Loucy (cell line): ENCODE measurements around the gene ADGB.

ENCODE experiments used
- H2AFZ ChIP-seq: fragments of 200-600 bp; sonication (generic); 2 replicates; pipeline ENCODE4 v1.6.0; 2016; ENCODE audit warnings: antibody characterized with exemption, mild to moderate bottlenecking, low read length, moderate library complexity
- H3F3A ChIP-seq: fragments of 200-600 bp; 2 replicates; pipeline ENCODE4 v1.6.0; 2016; ENCODE audit warnings: antibody characterized with exemption, low read depth, mild to moderate bottlenecking
- H3K27me3 ChIP-seq: fragments of 200-600 bp; sonication (generic); 2 replicates; pipeline ENCODE4 v1.6.1; 2014; ENCODE audit warnings: low read length, mild to moderate bottlenecking; ENCODE audit not compliant: insufficient read depth, poor library complexity, severe bottlenecking
- H3K36me3 ChIP-seq: fragments of 200-600 bp; sonication (generic); 2 replicates; pipeline ENCODE4 v1.6.1; 2016; ENCODE audit warnings: low read length; ENCODE audit not compliant: insufficient read depth
- H3K4me1 ChIP-seq: fragments of 200-600 bp; sonication (generic); 2 replicates; pipeline ENCODE4 v1.5.1; 2014; ENCODE audit warnings: low read length, mild to moderate bottlenecking; ENCODE audit not compliant: insufficient read depth, poor library complexity, severe bottlenecking
- H3K4me2 ChIP-seq: fragments of 200-600 bp; sonication (generic); 2 replicates; pipeline ENCODE4 v1.6.0; 2014; ENCODE audit warnings: antibody characterized with exemption, low read length, low read depth, mild to moderate bottlenecking; ENCODE audit not compliant: poor library complexity, severe bottlenecking
- H3K4me3 ChIP-seq: fragments of 200-600 bp; sonication (generic); 2 replicates; pipeline ENCODE4 v1.5.1; 2014; ENCODE audit warnings: low read length, mild to moderate bottlenecking, mixed read lengths; ENCODE audit not compliant: poor library complexity, severe bottlenecking
- H3K79me2 ChIP-seq: fragments of 200-600 bp; sonication (generic); 2 replicates; pipeline ENCODE4 v1.6.1; 2014; ENCODE audit warnings: low read length; ENCODE audit not compliant: insufficient read depth
- H3K9ac ChIP-seq: fragments of 200-600 bp; sonication (generic); 2 replicates; pipeline ENCODE4 v1.6.0; 2014; ENCODE audit warnings: mild to moderate bottlenecking, low read depth, low read length, moderate library complexity; ENCODE audit not compliant: poor library complexity, severe bottlenecking
- H3K9me2 ChIP-seq: fragments of 200-600 bp; sonication (generic); replicated peaks from 2 replicates; pipeline ENCODE4 v1.6.1; 2016; ENCODE audit warnings: low read depth, low read length, mixed read lengths
- H3K9me3 ChIP-seq: fragments of 200-600 bp; sonication (generic); 2 replicates; pipeline ENCODE4 v1.6.1; 2014; ENCODE audit warnings: mild to moderate bottlenecking, antibody characterized with exemption, low read length, low read depth; ENCODE audit not compliant: insufficient read depth
- H4K20me1 ChIP-seq: fragments of 200-600 bp; sonication (generic); 2 replicates; pipeline ENCODE4 v1.6.0; 2014; ENCODE audit warnings: antibody characterized with exemption, low read length, mild to moderate bottlenecking; ENCODE audit not compliant: insufficient read depth, poor library complexity, severe bottlenecking
- EZH2phosphoT487 ChIP-seq: fragments of 200-600 bp; IDR thresholded peaks from 2 replicates; pipeline ENCODE4 v1.6.1; 2018; ENCODE audit warnings: antibody characterized with exemption, mild to moderate bottlenecking, moderate library complexity, borderline replicate concordance
- TF ChIP-seq, protein P1 (sequence below): fragments of 200-600 bp; sonication (generic); conservative IDR thresholded peaks from 2 replicates; pipeline ENCODE4 v1.5.1; 2014; ENCODE audit warnings: mild to moderate bottlenecking, antibody characterized with exemption, low read length

Gene ADGB

DNA sequence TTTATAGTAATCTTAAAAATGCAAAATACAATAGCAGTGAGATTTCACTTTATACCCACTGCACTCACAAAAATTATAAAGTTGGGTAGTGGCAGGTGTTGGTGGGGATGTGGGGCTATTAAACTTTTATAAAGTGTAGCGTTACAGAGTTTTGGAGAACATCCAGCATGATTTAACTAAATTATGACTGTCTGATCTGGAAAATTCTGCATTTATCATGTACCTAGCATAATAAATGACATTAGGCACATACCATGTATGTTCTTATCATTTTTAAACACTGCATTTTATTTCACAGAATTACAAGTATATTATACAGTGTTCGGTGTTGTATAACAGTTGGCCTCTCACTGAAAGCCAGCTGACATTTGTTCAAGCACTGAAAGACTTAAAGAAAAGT, 169.9 kb downstream of the ADGB start:
- Histone ChIP-seq H3K9me2 (no peaks in the 10 kb centered on the region), H3K4me3 (no peak overlapping the region), H3K27me3 (no peaks in the 10 kb centered on the region), H3K36me3 (no peaks in the 10 kb centered on the region), H3K4me1 (peaks cover 56% of the 10 kb centered on the region), H3K79me2 (no peaks in the 10 kb centered on the region), H3K9ac (no peak overlapping the region), H3K4me2 (peak overlapping the region; percentile 21), H3F3A (peaks cover 10% of the 10 kb centered on the region; the same call in 1 of the 2 replicates), H4K20me1 (no peaks in the 10 kb centered on the region), H2AFZ (no peak overlapping the region), H3K9me3 (no peaks in the 10 kb centered on the region)
- TF ChIP-seq, protein P1, sequence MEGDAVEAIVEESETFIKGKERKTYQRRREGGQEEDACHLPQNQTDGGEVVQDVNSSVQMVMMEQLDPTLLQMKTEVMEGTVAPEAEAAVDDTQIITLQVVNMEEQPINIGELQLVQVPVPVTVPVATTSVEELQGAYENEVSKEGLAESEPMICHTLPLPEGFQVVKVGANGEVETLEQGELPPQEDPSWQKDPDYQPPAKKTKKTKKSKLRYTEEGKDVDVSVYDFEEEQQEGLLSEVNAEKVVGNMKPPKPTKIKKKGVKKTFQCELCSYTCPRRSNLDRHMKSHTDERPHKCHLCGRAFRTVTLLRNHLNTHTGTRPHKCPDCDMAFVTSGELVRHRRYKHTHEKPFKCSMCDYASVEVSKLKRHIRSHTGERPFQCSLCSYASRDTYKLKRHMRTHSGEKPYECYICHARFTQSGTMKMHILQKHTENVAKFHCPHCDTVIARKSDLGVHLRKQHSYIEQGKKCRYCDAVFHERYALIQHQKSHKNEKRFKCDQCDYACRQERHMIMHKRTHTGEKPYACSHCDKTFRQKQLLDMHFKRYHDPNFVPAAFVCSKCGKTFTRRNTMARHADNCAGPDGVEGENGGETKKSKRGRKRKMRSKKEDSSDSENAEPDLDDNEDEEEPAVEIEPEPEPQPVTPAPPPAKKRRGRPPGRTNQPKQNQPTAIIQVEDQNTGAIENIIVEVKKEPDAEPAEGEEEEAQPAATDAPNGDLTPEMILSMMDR, result no peak
- TF ChIP-seq EZH2phosphoT487, result no peak

DNA sequence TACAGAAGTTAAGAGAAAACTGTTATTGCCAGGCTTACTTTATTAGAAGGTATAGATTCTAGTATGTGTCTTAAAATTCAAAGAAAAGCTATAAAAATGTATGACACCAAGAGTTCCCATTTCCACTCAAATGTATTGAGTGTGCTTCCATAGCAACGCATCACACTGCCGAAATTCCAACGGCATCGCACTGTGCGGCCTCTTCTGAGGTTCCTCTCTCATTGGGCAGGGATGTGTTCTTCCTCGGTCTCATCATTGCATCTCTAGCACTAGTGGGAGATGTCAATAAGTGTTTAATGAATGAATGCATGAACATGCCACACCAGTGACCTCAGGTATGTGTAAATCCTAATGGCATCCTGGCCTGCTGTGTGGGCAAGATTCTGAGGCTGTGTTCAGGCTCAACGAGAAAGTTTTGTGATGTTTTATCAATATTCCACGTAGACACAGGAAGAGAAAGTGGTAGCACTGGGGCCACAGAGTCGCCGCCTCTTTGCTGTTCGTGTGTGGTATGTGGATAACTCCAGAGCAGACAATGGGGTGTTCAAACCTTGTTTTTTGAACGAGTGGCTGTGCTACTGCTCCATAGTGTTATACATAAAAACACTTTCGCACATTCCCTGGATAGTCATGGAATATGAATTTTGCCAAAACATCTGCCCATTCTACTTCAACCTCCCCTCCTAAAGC, 171.6 kb downstream of the ADGB start:
- Histone ChIP-seq H3K27me3 (no peaks in the 10 kb centered on the region), H4K20me1 (no peaks in the 10 kb centered on the region), H3K79me2 (no peaks in the 10 kb centered on the region), H3K4me2 (peak overlapping the region; percentile 82), H3K9me3 (no peaks in the 10 kb centered on the region), H3F3A (peaks cover 10% of the 10 kb centered on the region; the same call in 1 of the 2 replicates), H3K9me2 (no peaks in the 10 kb centered on the region), H3K9ac (peak overlapping the region; percentile 61), H3K36me3 (no peaks in the 10 kb centered on the region), H3K4me1 (peaks cover 51% of the 10 kb centered on the region), H2AFZ (peak overlapping the region; percentile 47; the same call in 1 of the 2 replicates), H3K4me3 (peak overlapping the region; percentile 70)
- TF ChIP-seq, protein P1, result no peak
- no peak for TF ChIP-seq EZH2phosphoT487

- no peaks in the 10 kb centered on the region for H3K79me2 ChIP-seq
- H3K36me3 ChIP-seq, result no peaks in the 10 kb centered on the region
- peaks cover 10% of the 10 kb centered on the region; the same call in 1 of the 2 replicates for H3F3A ChIP-seq
- no peaks in the 10 kb centered on the region for H4K20me1 ChIP-seq
- peak overlapping the region; percentile 70 for H3K4me3 ChIP-seq
- H3K4me1 ChIP-seq, result peaks cover 51% of the 10 kb centered on the region
- peak overlapping the region; percentile 82 for H3K4me2 ChIP-seq
- H3K27me3 ChIP-seq, result no peaks in the 10 kb centered on the region
- H3K9me2 ChIP-seq, result no peaks in the 10 kb centered on the region
- TF ChIP-seq, protein P1, result no peak
- TF ChIP-seq EZH2phosphoT487, result peak; percentile 92
- H3K9me3 ChIP-seq, result no peaks in the 10 kb centered on the region
- peak overlapping the region; percentile 47; the same call in 1 of the 2 replicates for H2AFZ ChIP-seq
- peak overlapping the region; percentile 61 for H3K9ac ChIP-seq
Observed at GRCh38 chr6:146770965-146771735, 172.4 kb downstream of the ADGB start.
